Endothelial cell of umbilical vein (primary cell): ENCODE data around the gene USH2A. TPM values are rescaled to one million over a fixed set of nuclear protein-coding genes. Genes with fewer than 3 reads are reported as not detected.

Experiments used
- BruUV-seq: library from RNA; stranded (reverse); fragments of 400-500 nt; replicated peaks from 2 replicates; lab custom pipeline; 2021; lab: Mats Ljungman, UMichigan
- CTCF ChIA-PET: fragments of 300-600, 350-600 bp; sonication (Branson Sonifier 250); formaldehyde crosslinking; loops from one replicate; lab custom pipeline; 2021; ENCODE audit warnings: antibody characterized with exemption, inconsistent platforms; lab: Charles Lee
- POLR2A ChIA-PET: fragments of 300-600, 350-600 bp; sonication (Branson Sonifier 250); formaldehyde crosslinking; loops from one replicate; lab custom pipeline; 2021; ENCODE audit warnings: antibody characterized with exemption, inconsistent platforms; lab: Charles Lee
- DNase-seq: peaks from one replicate; pipeline ENCODE4 v3.0.0-alpha.2; 2011; ENCODE audit warnings: low read depth, low spot score
- FAIRE-seq: peaks from 2 replicates; lab custom pipeline; 2011; peaks lifted over from hg19 to GRCh38; lab: Jason Lieb, UNC
- H2AFZ ChIP-seq: 2 replicates; pipeline ENCODE4 v1.6.0; 2012; ENCODE audit warnings: low read depth, low read length, control low read depth, inconsistent platforms
- H3K27ac ChIP-seq: 2 replicates; pipeline ENCODE4 v1.5.1; 2011; ENCODE audit warnings: low read depth, mild to moderate bottlenecking, control low read depth, low read length, moderate library complexity; ENCODE audit not compliant: insufficient read depth
- H3K27me3 ChIP-seq, 2 experiments: 2 replicates each; pipeline versions ENCODE4 v1.6.0 to v1.6.1; 2011; ENCODE audit warnings: low read length in 2 of 2, mixed read lengths in 1 of 2; ENCODE audit not compliant: control insufficient read depth in 2 of 2, insufficient read depth in 2 of 2
- H3K36me3 ChIP-seq, 2 experiments: 2 replicates in 1 of 2; 3 replicates in 1 of 2; pipeline ENCODE4 v1.5.1; 2011; ENCODE audit warnings: low read length in 2 of 2, mild to moderate bottlenecking in 1 of 2, moderate library complexity in 1 of 2; ENCODE audit not compliant: control insufficient read depth in 2 of 2, insufficient read depth in 2 of 2; ENCODE audit errors: extremely low read depth in 1 of 2
- H3K4me1 ChIP-seq: 3 replicates; pipeline ENCODE4 v1.5.1; 2011; ENCODE audit warnings: mild to moderate bottlenecking, low read length; ENCODE audit not compliant: control insufficient read depth, insufficient read depth; ENCODE audit errors: extremely low read depth
- H3K4me2 ChIP-seq: 2 replicates; pipeline ENCODE4 v1.6.1; 2011; ENCODE audit warnings: low read length, control low read depth, mixed read lengths; ENCODE audit not compliant: insufficient read depth
- H3K4me3 ChIP-seq, 3 experiments: fragments of 200-600 bp in 1 of 3; sonication (generic), shearing (Covaris generic) in 1 of 3; replicated peaks in 1 of 3; 2 replicates each; pipeline ENCODE4 v1.5.1; 2011 to 2016; ENCODE audit warnings: control low read depth in 3 of 3, low read length in 3 of 3, mild to moderate bottlenecking in 2 of 3, inconsistent platforms in 1 of 3, low read depth in 1 of 3, moderate library complexity in 1 of 3; ENCODE audit not compliant: insufficient read depth in 1 of 3
- H3K79me2 ChIP-seq: 2 replicates; pipeline ENCODE4 v1.6.0; 2012; ENCODE audit warnings: low read length, inconsistent platforms; ENCODE audit not compliant: control insufficient read depth, insufficient read depth
- H3K9ac ChIP-seq: replicated peaks from 2 replicates; pipeline ENCODE3; 2011; ENCODE audit warnings: low read length, control low read depth; ENCODE audit not compliant: insufficient read depth; ENCODE audit errors: extremely low read depth
- H3K9me1 ChIP-seq: replicated peaks from 3 replicates; pipeline ENCODE4 v1.6.0; 2011; ENCODE audit warnings: mild to moderate bottlenecking, low read length; ENCODE audit not compliant: control insufficient read depth, insufficient read depth; ENCODE audit errors: extremely low read depth
- H3K9me3 ChIP-seq: replicated peaks from 2 replicates; pipeline ENCODE4 v1.5.1; 2012; ENCODE audit warnings: low read length, inconsistent platforms; ENCODE audit not compliant: control insufficient read depth, insufficient read depth
- H4K20me1 ChIP-seq: replicated peaks from 2 replicates; pipeline ENCODE3; 2011; ENCODE audit warnings: mild to moderate bottlenecking, low read length; ENCODE audit not compliant: control insufficient read depth, insufficient read depth; ENCODE audit errors: extremely low read depth
- EZH2 ChIP-seq: IDR thresholded peaks from 2 replicates; pipeline ENCODE4 v1.6.1; 2012; ENCODE audit warnings: borderline replicate concordance, low read depth, mild to moderate bottlenecking, moderate library complexity, low read length, inconsistent platforms; ENCODE audit not compliant: severe bottlenecking
- FOS ChIP-seq: IDR thresholded peaks from 2 replicates; pipeline ENCODE4 v1.6.1; 2011; ENCODE audit warnings: mild to moderate bottlenecking, low read length, moderate library complexity, borderline replicate concordance; ENCODE audit not compliant: insufficient read depth
- GATA2 ChIP-seq: IDR thresholded peaks from 2 replicates; pipeline ENCODE4 v1.7.0; 2011; ENCODE audit warnings: low read depth, mild to moderate bottlenecking, moderate library complexity, mixed read lengths, low read length; ENCODE audit not compliant: insufficient read length, insufficient read depth
- JUN ChIP-seq: IDR thresholded peaks from 2 replicates; pipeline ENCODE4 v1.6.1; 2011; ENCODE audit warnings: borderline replicate concordance, low read depth; ENCODE audit not compliant: insufficient read length, insufficient read depth
- MYC ChIP-seq: IDR thresholded peaks from one replicate; pipeline ENCODE4 v1.6.1; 2011; ENCODE audit warnings: mild to moderate bottlenecking, low read depth, low read length
- POLR2A ChIP-seq: IDR thresholded peaks from 2 replicates; pipeline ENCODE4 v1.6.1; 2012; ENCODE audit warnings: low read depth, mild to moderate bottlenecking, control low read depth, low read length
- POLR2AphosphoS5 ChIP-seq: IDR thresholded peaks from 2 replicates; pipeline ENCODE4 v1.6.1; 2012; ENCODE audit warnings: low read depth, mild to moderate bottlenecking, control low read depth, low read length, moderate library complexity; ENCODE audit not compliant: insufficient read depth
- dilution Hi-C: fragments of 300-500 bp; cut with MboI; formaldehyde crosslinking; loops from one replicate; pipeline ENCODE4 v1.15.0; 2019; ENCODE audit warnings: low sequenced_read_pairs; ENCODE audit not compliant: extremely low pct_ligation_motif_present
- intact Hi-C: fragments of 100-400 bp; cut with micrococcal nuclease; formaldehyde crosslinking; loops from one replicate; pipeline ENCODE4 v1.10.0; 2022
- polyA plus RNA-seq, 4 experiments: library from polyadenylated mRNA; depleted of rRNA in 3 of 4; stranded (reverse) in 3 of 4; unstranded in 1 of 4; fragments of >200 nt; gene quantifications; 2 replicates each; pipeline versions ENCODE4 v1.2.1 to v1.2.3, GENCODE V29; 2011 to 2012; ENCODE audit warnings: missing spikeins in 1 of 4
- total RNA-seq: library from RNA; stranded (reverse); gene quantifications from 2 replicates; pipeline ENCODE4 v1.2.3, GENCODE V29; 2021
- TF ChIP-seq, protein P1 (sequence below), 2 donors: IDR thresholded peaks; 1 replicate in 1 of 2; 2 replicates in 1 of 2; pipeline ENCODE4 v1.5.1; 2011; ENCODE audit warnings: low read length in 2 of 2, mild to moderate bottlenecking in 2 of 2, moderate library complexity in 2 of 2, control low read depth in 1 of 2, inconsistent platforms in 1 of 2, low read depth in 1 of 2; ENCODE audit not compliant: insufficient read depth in 1 of 2; ENCODE audit errors: extremely low read depth in 1 of 2
- TF ChIP-seq, protein P2 (sequence below): IDR thresholded peaks from 2 replicates; pipeline ENCODE4 v1.6.1; 2011; ENCODE audit not compliant: insufficient read depth, insufficient read length

USH2A gene
- total and polyA plus RNA-seq, 2 donors (not counting 3 experiments of a cell fraction or from before 2014, with no cell fraction given) = not detected

DNA sequence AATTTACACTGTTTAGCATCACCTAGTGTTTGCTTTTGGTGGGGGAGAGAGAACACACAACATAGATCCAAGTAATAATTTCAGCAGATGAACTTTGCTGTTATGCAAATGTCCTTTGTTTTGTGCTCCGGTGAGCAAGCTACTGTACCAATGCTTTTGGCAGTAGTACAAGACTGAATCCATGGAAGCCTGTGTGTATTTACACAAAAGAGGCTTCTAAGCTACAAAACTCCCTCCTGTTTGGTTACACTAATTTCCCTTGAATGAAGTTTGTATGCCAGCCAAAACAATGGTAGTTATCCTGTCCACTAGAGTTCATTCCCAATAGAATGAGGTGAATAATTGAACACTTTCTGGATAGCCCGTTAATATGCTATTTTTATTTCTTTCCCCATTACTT is 535.6 kb downstream of the USH2A start:
- Histone ChIP-seq H3K79me2 (no peaks in the 10 kb centered on the region), H3K9me3 (peaks cover 4% of the 10 kb centered on the region), H3K27ac (no peak overlapping the region), H3K9me1 (no peaks in the 10 kb centered on the region), H4K20me1 (no peaks in the 10 kb centered on the region), H3K27me3 (no peaks in the 10 kb centered on the region), H3K36me3 (no peaks in the 10 kb centered on the region), H3K9ac (no peak overlapping the region), H3K4me1 (no peaks in the 10 kb centered on the region), H3K4me2 (no peak overlapping the region), H3K4me3 (no peak overlapping the region), H2AFZ (no peak overlapping the region)
- ChIA-PET POLR2A (no interaction called here), CTCF (no interaction called here)
- dilution Hi-C loops = no loop called here
- TF ChIP-seq GATA2 (no peak), MYC (no peak), EZH2 (no peak), POLR2AphosphoS5 (no peak), FOS (no peak), POLR2A (no peak), JUN (no peak)
- TF ChIP-seq, protein P1, sequence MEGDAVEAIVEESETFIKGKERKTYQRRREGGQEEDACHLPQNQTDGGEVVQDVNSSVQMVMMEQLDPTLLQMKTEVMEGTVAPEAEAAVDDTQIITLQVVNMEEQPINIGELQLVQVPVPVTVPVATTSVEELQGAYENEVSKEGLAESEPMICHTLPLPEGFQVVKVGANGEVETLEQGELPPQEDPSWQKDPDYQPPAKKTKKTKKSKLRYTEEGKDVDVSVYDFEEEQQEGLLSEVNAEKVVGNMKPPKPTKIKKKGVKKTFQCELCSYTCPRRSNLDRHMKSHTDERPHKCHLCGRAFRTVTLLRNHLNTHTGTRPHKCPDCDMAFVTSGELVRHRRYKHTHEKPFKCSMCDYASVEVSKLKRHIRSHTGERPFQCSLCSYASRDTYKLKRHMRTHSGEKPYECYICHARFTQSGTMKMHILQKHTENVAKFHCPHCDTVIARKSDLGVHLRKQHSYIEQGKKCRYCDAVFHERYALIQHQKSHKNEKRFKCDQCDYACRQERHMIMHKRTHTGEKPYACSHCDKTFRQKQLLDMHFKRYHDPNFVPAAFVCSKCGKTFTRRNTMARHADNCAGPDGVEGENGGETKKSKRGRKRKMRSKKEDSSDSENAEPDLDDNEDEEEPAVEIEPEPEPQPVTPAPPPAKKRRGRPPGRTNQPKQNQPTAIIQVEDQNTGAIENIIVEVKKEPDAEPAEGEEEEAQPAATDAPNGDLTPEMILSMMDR (IDR thresholded peaks at IDR 0.05; ENCODE audit: extremely low read depth in 1 of 2, insufficient read depth in 1 of 2, low read depth in 1 of 2, low read length in 2 of 2) = no peak
- TF ChIP-seq, protein P2, sequence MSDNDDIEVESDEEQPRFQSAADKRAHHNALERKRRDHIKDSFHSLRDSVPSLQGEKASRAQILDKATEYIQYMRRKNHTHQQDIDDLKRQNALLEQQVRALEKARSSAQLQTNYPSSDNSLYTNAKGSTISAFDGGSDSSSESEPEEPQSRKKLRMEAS = no peak
- intact Hi-C loops = no loop called here
- no peak for FAIRE-seq
- DNase-seq = no peak
- no TSS peak for BruUV-seq
